ENCODE data around the gene ARHGAP42. TPM values are rescaled to one million over a fixed set of nuclear protein-coding genes. Genes with fewer than 3 reads are reported as not detected.

The ARHGAP42 gene
- total RNA-seq, 1 experiment from 2014 or later: 26.5 TPM

GRCh38 chr11:100936781-100937180, 249.7 kb downstream of the ARHGAP42 start:
- Histone ChIP-seq H3K4me3 (no peak overlapping the region), H3K27me3 (no peaks in the 10 kb centered on the region), H3K4me1 (peaks cover 4% of the 10 kb centered on the region; the same call in 1 of the 2 replicates), H3K27ac (no peak overlapping the region), H3K9me3 (replicated peaks) (no peaks in the 10 kb centered on the region), H3K36me3 (no peaks in the 10 kb centered on the region)
- no peak for DNase-seq

DNA sequence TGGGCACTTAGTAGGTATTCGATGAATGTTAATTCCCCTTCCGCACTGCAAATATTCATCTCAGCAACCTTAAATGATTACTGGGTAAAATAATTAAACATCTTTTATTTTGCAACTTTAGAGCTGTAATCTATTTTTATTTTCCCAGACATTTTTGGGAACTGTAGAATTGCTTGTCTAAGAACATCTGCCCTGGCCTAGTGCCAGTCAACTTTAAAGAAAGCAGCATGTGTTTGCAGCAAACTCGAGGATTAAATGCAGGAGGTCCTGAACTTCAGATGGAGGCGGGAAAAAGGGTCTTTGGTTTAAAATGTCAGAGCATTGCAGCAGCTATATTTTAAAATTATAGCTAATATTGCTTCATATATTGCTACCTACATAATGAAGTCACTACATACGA, 252.5 kb downstream of the ARHGAP42 start:
- no peaks in the 10 kb centered on the region for H3K36me3 ChIP-seq
- peak; percentile 17 to 55 for DNase-seq
- H3K9me3 ChIP-seq (replicated peaks): no peaks in the 10 kb centered on the region
- no peak overlapping the region for H3K4me3 ChIP-seq
- no peaks in the 10 kb centered on the region for H3K4me1 ChIP-seq
- H3K27ac ChIP-seq: no peak overlapping the region
- H3K27me3 ChIP-seq: no peaks in the 10 kb centered on the region

DNA sequence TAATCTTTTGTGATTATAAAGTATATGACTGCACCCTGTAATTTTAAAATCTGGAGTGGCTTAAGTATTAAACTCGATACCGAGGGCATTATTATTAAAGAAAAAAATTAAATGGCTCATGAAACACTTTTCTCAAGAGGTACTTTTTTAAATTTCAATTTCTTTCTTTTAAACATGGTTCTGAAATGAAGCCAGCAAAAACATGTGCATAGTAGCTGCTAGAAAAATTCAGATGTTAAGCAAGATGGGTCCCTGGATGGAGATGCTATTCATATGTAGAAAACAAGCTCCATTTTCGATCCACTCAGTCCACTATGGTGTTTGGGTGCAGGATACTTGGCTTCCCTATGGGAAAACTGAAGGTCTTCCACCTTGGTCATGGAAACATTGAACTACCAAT, 253.0 kb downstream of the ARHGAP42 start:
- H3K27me3 ChIP-seq: no peaks in the 10 kb centered on the region
- H3K36me3 ChIP-seq: no peaks in the 10 kb centered on the region
- H3K4me1 ChIP-seq: no peaks in the 10 kb centered on the region
- DNase-seq: no peak
- H3K27ac ChIP-seq: no peak overlapping the region
- no peaks in the 10 kb centered on the region for H3K9me3 ChIP-seq (replicated peaks)
- no peak overlapping the region for H3K4me3 ChIP-seq

- DNase-seq: no peak
- no peaks in the 10 kb centered on the region for H3K36me3 ChIP-seq
- no peaks in the 10 kb centered on the region for H3K4me1 ChIP-seq
- no peaks in the 10 kb centered on the region for H3K27me3 ChIP-seq
- H3K27ac ChIP-seq: no peak overlapping the region
- no peak overlapping the region for H3K4me3 ChIP-seq
- no peaks in the 10 kb centered on the region for H3K9me3 ChIP-seq (replicated peaks)
Observed at GRCh38 chr11:100941033-100941432, 253.9 kb downstream of the ARHGAP42 start.

DNA sequence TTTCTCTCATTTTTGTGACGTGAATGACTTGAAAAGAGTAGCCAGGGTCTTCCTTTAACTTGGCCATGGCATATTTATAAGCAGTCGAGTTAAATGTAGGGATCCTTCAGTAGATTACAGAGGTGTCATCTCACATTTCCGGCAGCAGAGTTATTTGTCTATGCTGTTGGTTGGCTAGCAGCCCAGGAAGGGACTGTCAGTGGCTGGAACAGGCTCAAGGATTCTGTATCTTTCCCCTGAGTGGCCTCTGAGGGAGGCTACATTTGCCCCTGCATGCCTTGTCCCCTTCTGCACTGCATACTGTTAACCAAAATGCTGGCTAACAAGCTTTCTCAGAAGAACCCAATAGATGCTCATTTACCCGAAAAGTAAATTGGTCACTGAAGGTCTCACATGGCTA, 254.9 kb downstream of the ARHGAP42 start:
- no peak overlapping the region for H3K27ac ChIP-seq
- no peaks in the 10 kb centered on the region for H3K36me3 ChIP-seq
- H3K4me3 ChIP-seq: no peak overlapping the region
- no peaks in the 10 kb centered on the region for H3K9me3 ChIP-seq (replicated peaks)
- no peaks in the 10 kb centered on the region for H3K27me3 ChIP-seq
- peak; percentile 9 to 51 for DNase-seq
- no peaks in the 10 kb centered on the region for H3K4me1 ChIP-seq

DNA sequence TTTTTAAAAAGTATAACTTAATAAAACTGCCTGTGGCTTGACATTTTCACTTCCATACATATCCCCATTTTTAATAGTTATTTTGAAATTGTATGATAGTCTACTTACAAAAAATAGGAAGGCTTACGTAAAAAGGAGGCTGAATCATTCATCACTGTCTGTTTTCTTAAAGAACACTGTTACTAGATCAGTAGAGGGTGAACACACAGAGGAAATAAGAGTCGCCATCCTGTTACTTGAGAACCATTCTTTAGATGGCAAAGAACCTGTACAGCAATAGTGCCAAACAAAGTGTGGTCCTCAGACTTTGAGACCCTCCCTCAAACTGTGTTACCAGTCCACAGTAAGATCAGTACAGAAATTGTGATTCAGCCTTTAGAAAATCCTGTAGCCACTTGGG, 261.8 kb downstream of the ARHGAP42 start:
- Histone ChIP-seq H3K4me1 (no peaks in the 10 kb centered on the region), H3K27me3 (no peaks in the 10 kb centered on the region)

DNA sequence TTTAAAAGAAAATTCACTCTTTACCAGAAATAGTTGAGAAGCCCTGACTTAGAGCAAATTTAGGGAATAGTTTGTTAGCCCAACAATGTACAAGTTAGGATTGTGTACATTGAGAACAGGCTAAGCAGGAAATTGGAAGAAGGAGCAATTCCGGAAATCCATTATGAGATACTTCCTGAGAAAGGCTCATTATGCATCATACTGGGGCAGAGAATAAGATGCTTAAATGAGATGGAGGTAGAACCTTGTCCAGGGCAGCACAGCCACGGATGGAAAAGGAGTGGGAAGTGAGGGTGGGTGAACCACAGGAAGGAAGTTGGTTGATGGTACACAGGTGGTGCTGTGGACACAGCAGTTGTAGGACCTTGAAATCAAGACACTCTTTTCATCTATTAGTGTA, 262.4 kb downstream of the ARHGAP42 start:
- Histone ChIP-seq H3K9me3 (replicated peaks) (no peaks in the 10 kb centered on the region), H3K4me1 (no peaks in the 10 kb centered on the region), H3K27me3 (no peaks in the 10 kb centered on the region), H3K27ac (no peak overlapping the region), H3K4me3 (no peak overlapping the region), H3K36me3 (peaks cover 3% of the 10 kb centered on the region)
- no peak for DNase-seq

More for the DNA sequence above, 261.8 kb downstream of the ARHGAP42 start:
- Histone ChIP-seq H3K9me3 (replicated peaks) (no peaks in the 10 kb centered on the region), H3K4me3 (no peak overlapping the region), H3K36me3 (peaks cover 3% of the 10 kb centered on the region), H3K27ac (no peak overlapping the region)
- no peak for DNase-seq

DNA sequence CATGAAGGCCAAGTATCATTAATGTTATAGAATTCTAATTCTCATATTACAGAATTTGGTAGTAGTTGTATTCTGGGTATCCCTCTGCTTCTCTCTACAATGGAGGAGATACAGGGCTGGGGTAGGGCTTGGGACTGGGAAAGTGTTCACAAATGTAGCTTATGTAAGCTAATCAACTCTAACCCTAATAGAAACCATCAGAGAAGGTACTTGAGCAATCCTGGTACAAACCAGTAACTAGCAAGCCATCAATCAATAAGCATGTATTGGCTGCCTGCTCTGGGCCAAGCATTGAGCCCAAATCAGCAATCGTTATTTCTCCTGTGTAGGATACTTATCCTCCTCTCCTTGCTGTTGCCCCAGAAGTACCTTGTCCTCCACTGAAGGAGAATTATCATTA, 268.2 kb downstream of the ARHGAP42 start:
- Histone ChIP-seq H3K9me3 (replicated peaks) (no peaks in the 10 kb centered on the region), H3K4me1 (no peaks in the 10 kb centered on the region)

GRCh38 chr11:100956351-100956750, 269.3 kb downstream of the ARHGAP42 start:
- H3K4me3 ChIP-seq: no peak overlapping the region
- no peak for DNase-seq
- H3K9me3 ChIP-seq (replicated peaks): no peaks in the 10 kb centered on the region
- no peaks in the 10 kb centered on the region for H3K4me1 ChIP-seq
- H3K27me3 ChIP-seq: no peaks in the 10 kb centered on the region
- peaks cover 3% of the 10 kb centered on the region for H3K36me3 ChIP-seq
- H3K27ac ChIP-seq: no peak overlapping the region

More for the DNA sequence above, 268.2 kb downstream of the ARHGAP42 start:
- H3K27ac ChIP-seq: no peak overlapping the region
- no peak overlapping the region for H3K4me3 ChIP-seq
- H3K27me3 ChIP-seq: no peaks in the 10 kb centered on the region
- peaks cover 3% of the 10 kb centered on the region for H3K36me3 ChIP-seq
- no peak for DNase-seq

- Histone ChIP-seq H3K27ac (no peak overlapping the region), H3K4me1 (no peaks in the 10 kb centered on the region), H3K9me3 (replicated peaks) (no peaks in the 10 kb centered on the region), H3K27me3 (no peaks in the 10 kb centered on the region), H3K36me3 (peaks cover 5% of the 10 kb centered on the region), H3K4me3 (no peak overlapping the region)
- DNase-seq: no peak
Observed at GRCh38 chr11:100957499-100957898, 270.4 kb downstream of the ARHGAP42 start.

GRCh38 chr11:100961633-100962032, 274.5 kb downstream of the ARHGAP42 start:
- Histone ChIP-seq H3K27ac (no peak overlapping the region), H3K27me3 (no peaks in the 10 kb centered on the region), H3K4me3 (no peak overlapping the region), H3K4me1 (no peaks in the 10 kb centered on the region), H3K36me3 (peaks cover 5% of the 10 kb centered on the region; the same call in 1 of the 2 replicates), H3K9me3 (replicated peaks) (no peaks in the 10 kb centered on the region)
- DNase-seq: no peak

- Histone ChIP-seq H3K36me3 (peaks cover 5% of the 10 kb centered on the region; the same call in 1 of the 2 replicates), H3K4me1 (no peaks in the 10 kb centered on the region), H3K9me3 (replicated peaks) (no peaks in the 10 kb centered on the region), H3K27me3 (no peaks in the 10 kb centered on the region), H3K4me3 (no peak overlapping the region), H3K27ac (no peak overlapping the region)
- DNase-seq: no peak
Observed at GRCh38 chr11:100963375-100963774, 276.3 kb downstream of the ARHGAP42 start.

GRCh38 chr11:100964435-100964834, 277.3 kb downstream of the ARHGAP42 start:
- no peak overlapping the region for H3K27ac ChIP-seq
- DNase-seq: no peak
- no peaks in the 10 kb centered on the region for H3K9me3 ChIP-seq (replicated peaks)
- peaks cover 12% of the 10 kb centered on the region; the same call in 1 of the 2 replicates for H3K36me3 ChIP-seq
- H3K4me1 ChIP-seq: no peaks in the 10 kb centered on the region
- H3K4me3 ChIP-seq: no peak overlapping the region
- no peaks in the 10 kb centered on the region for H3K27me3 ChIP-seq

GRCh38 chr11:100965346-100965745, 278.3 kb downstream of the ARHGAP42 start:
- no peaks in the 10 kb centered on the region for H3K9me3 ChIP-seq (replicated peaks)
- peaks cover 12% of the 10 kb centered on the region; the same call in 1 of the 2 replicates for H3K36me3 ChIP-seq
- no peak overlapping the region for H3K4me3 ChIP-seq
- H3K27me3 ChIP-seq: no peaks in the 10 kb centered on the region
- H3K4me1 ChIP-seq: no peaks in the 10 kb centered on the region
- no peak for DNase-seq
- no peak overlapping the region for H3K27ac ChIP-seq

- Histone ChIP-seq H3K27me3 (no peaks in the 10 kb centered on the region), H3K36me3 (peaks cover 12% of the 10 kb centered on the region; the same call in 1 of the 2 replicates), H3K27ac (no peak overlapping the region), H3K4me3 (no peak overlapping the region), H3K9me3 (replicated peaks) (no peaks in the 10 kb centered on the region), H3K4me1 (no peaks in the 10 kb centered on the region)
- DNase-seq: no peak
Observed at GRCh38 chr11:100966366-100966765, 279.3 kb downstream of the ARHGAP42 start.

GRCh38 chr11:100969008-100969407, 281.9 kb downstream of the ARHGAP42 start:
- DNase-seq: no peak
- Histone ChIP-seq H3K4me1 (no peaks in the 10 kb centered on the region), H3K36me3 (peaks cover 7% of the 10 kb centered on the region; the same call in 1 of the 2 replicates), H3K4me3 (no peak overlapping the region), H3K27me3 (no peaks in the 10 kb centered on the region), H3K27ac (no peak overlapping the region), H3K9me3 (replicated peaks) (no peaks in the 10 kb centered on the region)
